ENCODE data around the gene HAGH. TPM values are rescaled to one million over a fixed set of nuclear protein-coding genes. Genes with fewer than 3 reads are reported as not detected.

Gene HAGH
- polyA plus RNA-seq, 2 of the 4 experiments (the other 2 are of a cell fraction), result 34.9 to 66.4 TPM

- POLR2A ChIA-PET, result interaction anchor here (6.5 kb wide), 1 partner anchor 13 kb away, joined by 46 read pairs; the partner anchor contains the start of genes NUBP2 and SPSB3
- Histone ChIP-seq H3K4me3 (no peak overlapping the region), H3K4me2 (no peak overlapping the region), H3K9me3 (no peaks in the 10 kb centered on the region), H3K27ac (peak overlapping the region in 1 of 2 experiments; percentile 98; a peak in 1 of 6 replicates), H3K4me1 (peaks cover 14% of the 10 kb centered on the region)
- ATAC-seq (no peak), FAIRE-seq (no peak), DNase-seq (ENCODE audit: low read depth in 1 of 2, low spot score in 1 of 2) (no peak)
- WGBS (ENCODE audit: missing lambda C conversion rate), result 88% methylated on average over 13 of the region's 26 CpGs
- TF ChIP-seq SMC3 (IDR thresholded peaks at IDR 0.05), result no peak
- TF ChIP-seq BHLHE40 (IDR thresholded peaks at IDR 0.05; ENCODE audit: low read depth, low read length), result no peak
- 0 out of 2 replicates have a peak, but pooled peaks have one; percentile 7 for TF ChIP-seq POLR2A (IDR thresholded peaks at IDR 0.05; ENCODE audit: low read length)
- TF ChIP-seq EP300 (IDR thresholded peaks at IDR 0.05), result no peak
- TF ChIP-seq EHF (CRISPR knock-in tag; IDR thresholded peaks at IDR 0.05), result no peak
- no peak for TF ChIP-seq RAD21 (conservative IDR thresholded peaks at IDR 0.05 in 1 of 2, IDR thresholded peaks at IDR 0.05 in 1 of 2)
- TF ChIP-seq RCOR1 (IDR thresholded peaks at IDR 0.05; ENCODE audit: low read depth, low read length), result no peak
- TF ChIP-seq PBX3 (IDR thresholded peaks at IDR 0.05), result 0 out of 2 replicates have a peak, but pooled peaks have one; percentile 9
- TF ChIP-seq, protein P1, sequence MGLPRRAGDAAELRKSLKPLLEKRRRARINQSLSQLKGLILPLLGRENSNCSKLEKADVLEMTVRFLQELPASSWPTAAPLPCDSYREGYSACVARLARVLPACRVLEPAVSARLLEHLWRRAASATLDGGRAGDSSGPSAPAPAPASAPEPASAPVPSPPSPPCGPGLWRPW (IDR thresholded peaks at IDR 0.05), result no peak
- CTCF ChIA-PET, result interaction anchor here (1.7 to 8.5 kb wide), 3 partner anchors 9 to 62 kb away, joined by 4 to 56 read pairs (median 7); partner anchors contain the start of gene MAPK8IP3
These were observed 57.7 kb downstream of the HAGH start for GRCh38 chr16:1768767-1769401.

- ChIA-PET POLR2A (interaction anchor here (6.5 kb wide), 1 partner anchor 14 kb away, joined by 46 read pairs; the partner anchor contains the start of genes NUBP2 and SPSB3), CTCF (interaction anchor here (1.7 to 8.5 kb wide), 3 partner anchors 8 to 61 kb away, joined by 4 to 56 read pairs (median 7); partner anchors contain the start of gene MAPK8IP3)
- 88% methylated on average over 29 of the region's 41 CpGs for WGBS (ENCODE audit: missing lambda C conversion rate)
- ATAC-seq (no peak), DNase-seq (ENCODE audit: low read depth in 1 of 2, low spot score in 1 of 2) (no peak), FAIRE-seq (no peak)
- no peak overlapping the region for H3K27ac ChIP-seq
- H3K4me2 ChIP-seq, result no peak overlapping the region
- no peaks in the 10 kb centered on the region for H3K9me3 ChIP-seq
- H3K4me3 ChIP-seq, result no peak overlapping the region
- TF ChIP-seq PBX3 (IDR thresholded peaks at IDR 0.05), result peak; percentile 27; the same call in 1 of the 2 replicates
- TF ChIP-seq HOXA7 (CRISPR knock-in tag; IDR thresholded peaks at IDR 0.05), result no peak
- H3K4me1 ChIP-seq, result peaks cover 14% of the 10 kb centered on the region
These were observed 58.4 kb downstream of the HAGH start for GRCh38 chr16:1768061-1768766.

GRCh38 chr16:1767116-1767994, 59.3 kb downstream of the HAGH start:
- Histone ChIP-seq H3K4me2 (no peak overlapping the region), H3K9me3 (no peaks in the 10 kb centered on the region), H3K4me1 (peaks cover 14% of the 10 kb centered on the region), H3K27ac (no peak overlapping the region), H3K4me3 (no peak overlapping the region)
- no peak for FAIRE-seq
- no peak for TF ChIP-seq BHLHE40 (IDR thresholded peaks at IDR 0.05; ENCODE audit: low read depth, low read length)
- TF ChIP-seq CEBPB (IDR thresholded peaks at IDR 0.05), result no peak
- no peak for TF ChIP-seq PBX3 (IDR thresholded peaks at IDR 0.05)
- no peak for TF ChIP-seq SMC3 (IDR thresholded peaks at IDR 0.05)
- no peak for TF ChIP-seq CBX8 (IDR thresholded peaks at IDR 0.05)
- no peak for TF ChIP-seq JUNB (IDR thresholded peaks at IDR 0.05)
- TF ChIP-seq HDAC2 (IDR thresholded peaks at IDR 0.05), result no peak
- TF ChIP-seq, protein P1 (IDR thresholded peaks at IDR 0.05), result no peak
- TF ChIP-seq EHMT2 (IDR thresholded peaks at IDR 0.05; ENCODE audit: low read depth), result no peak
- TF ChIP-seq, protein P2, sequence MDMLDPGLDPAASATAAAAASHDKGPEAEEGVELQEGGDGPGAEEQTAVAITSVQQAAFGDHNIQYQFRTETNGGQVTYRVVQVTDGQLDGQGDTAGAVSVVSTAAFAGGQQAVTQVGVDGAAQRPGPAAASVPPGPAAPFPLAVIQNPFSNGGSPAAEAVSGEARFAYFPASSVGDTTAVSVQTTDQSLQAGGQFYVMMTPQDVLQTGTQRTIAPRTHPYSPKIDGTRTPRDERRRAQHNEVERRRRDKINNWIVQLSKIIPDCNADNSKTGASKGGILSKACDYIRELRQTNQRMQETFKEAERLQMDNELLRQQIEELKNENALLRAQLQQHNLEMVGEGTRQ (IDR thresholded peaks at IDR 0.05), result no peak
- no peak for TF ChIP-seq KDM1A (IDR thresholded peaks at IDR 0.05; ENCODE audit: low read depth)
- no peak for TF ChIP-seq ESRRA (IDR thresholded peaks at IDR 0.05; ENCODE audit: borderline replicate concordance, low read length)
- no peak for TF ChIP-seq MYC (IDR thresholded peaks at IDR 0.05; ENCODE audit: borderline replicate concordance, low read length)
- no peak for TF ChIP-seq PHF8 (IDR thresholded peaks at IDR 0.05; ENCODE audit: borderline replicate concordance, low read depth)
- TF ChIP-seq, protein P3, sequence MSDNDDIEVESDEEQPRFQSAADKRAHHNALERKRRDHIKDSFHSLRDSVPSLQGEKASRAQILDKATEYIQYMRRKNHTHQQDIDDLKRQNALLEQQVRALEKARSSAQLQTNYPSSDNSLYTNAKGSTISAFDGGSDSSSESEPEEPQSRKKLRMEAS (IDR thresholded peaks at IDR 0.05), result no peak
- no peak for TF ChIP-seq FOXS1 (CRISPR knock-in tag; IDR thresholded peaks at IDR 0.05)
- TF ChIP-seq ZSCAN20 (CRISPR knock-in tag; IDR thresholded peaks at IDR 0.05), result no peak
- TF ChIP-seq MAZ (IDR thresholded peaks at IDR 0.05; ENCODE audit: borderline replicate concordance, low read depth, low read length), result no peak
- TF ChIP-seq CBX2 (IDR thresholded peaks at IDR 0.05; ENCODE audit: borderline replicate concordance, low read depth), result no peak
- 97% methylated on average over 40 of the region's 42 CpGs for WGBS (ENCODE audit: missing lambda C conversion rate)
- ChIA-PET CTCF (interaction anchor here (2.3 to 8.5 kb wide), 2 partner anchors 43 to 60 kb away, joined by 7 to 56 read pairs; partner anchors contain the start of gene MAPK8IP3), POLR2A (no interaction called here)
- no peak for ATAC-seq
- no peak for DNase-seq (ENCODE audit: low read depth in 1 of 2, low spot score in 1 of 2)
